H1 (cell line): Measurements from ENCODE around the gene CRYM. TPM values are rescaled to one million over a fixed set of nuclear protein-coding genes. Genes with fewer than 3 reads are reported as not detected.

Experiments used
- CTCF ChIA-PET: fragments of 300-600 bp; sonication (Branson Sonifier 250); formaldehyde crosslinking; loops from one replicate; lab custom pipeline; 2021; ENCODE audit not compliant: partially characterized antibody; lab: Charles Lee
- POLR2A ChIA-PET: fragments of 300-600 bp; sonication (Branson Sonifier 250); formaldehyde crosslinking; loops from one replicate; lab custom pipeline; 2021; ENCODE audit warnings: inconsistent platforms; ENCODE audit not compliant: partially characterized antibody; lab: Charles Lee
- DNase-seq, 2 experiments: peaks; one replicate each; pipeline versions ENCODE4 v3.0.0 to v3.0.0-alpha.2; 2010 to 2022; ENCODE audit warnings: low spot score in 2 of 2, low read depth in 1 of 2, mixed read lengths in 1 of 2
- FAIRE-seq: peaks from 2 replicates; lab custom pipeline; 2011; peaks lifted over from hg19 to GRCh38; lab: Jason Lieb, UNC
- H2AFZ ChIP-seq: 2 replicates; pipeline ENCODE4 v1.8.1; 2012; ENCODE audit warnings: low read length, inconsistent platforms
- H2AK5ac ChIP-seq: 2 replicates; pipeline ENCODE4 v1.6.1; 2013; ENCODE audit warnings: low read depth, low read length
- H2BK120ac ChIP-seq: replicated peaks from 2 replicates; pipeline ENCODE3; 2013; ENCODE audit warnings: low read depth, low read length, inconsistent platforms
- H2BK12ac ChIP-seq: 2 replicates; pipeline ENCODE4 v1.6.1; 2013; ENCODE audit warnings: low read depth, low read length
- H2BK15ac ChIP-seq: 2 replicates; pipeline ENCODE4 v1.6.1; 2013; ENCODE audit warnings: low read length
- H2BK20ac ChIP-seq: 2 replicates; pipeline ENCODE4 v1.6.1; 2013; ENCODE audit warnings: low read length
- H2BK5ac ChIP-seq: 2 replicates; pipeline ENCODE4 v1.6.1; 2013; ENCODE audit warnings: low read depth, low read length
- H3K14ac ChIP-seq: 2 replicates; pipeline ENCODE4 v1.6.1; 2013; ENCODE audit warnings: inconsistent platforms; ENCODE audit not compliant: insufficient read length
- H3K18ac ChIP-seq: 2 replicates; pipeline ENCODE4 v1.6.1; 2013; ENCODE audit warnings: low read length; ENCODE audit errors: extremely low read depth
- H3K23ac ChIP-seq: 2 replicates; pipeline ENCODE4 v1.6.1; 2013; ENCODE audit warnings: inconsistent platforms; ENCODE audit not compliant: insufficient read length
- H3K23me2 ChIP-seq: 2 replicates; pipeline ENCODE4 v1.6.1; 2013; ENCODE audit warnings: low read depth, low read length
- H3K27ac ChIP-seq: 2 replicates; pipeline ENCODE4 v1.6.1; 2011; ENCODE audit warnings: low read depth, low read length, inconsistent platforms
- H3K27me3 ChIP-seq, 4 experiments: replicated peaks in 1 of 4; 1 replicate in 1 of 4; 2 replicates in 3 of 4; pipeline versions ENCODE4 v1.6.1 to v1.8.1; 2011 to 2013; ENCODE audit warnings: low read length in 3 of 4, mild to moderate bottlenecking in 3 of 4, inconsistent platforms in 2 of 4, mixed read lengths in 2 of 4, moderate library complexity in 1 of 4; ENCODE audit not compliant: control insufficient read depth in 3 of 4, insufficient read depth in 3 of 4; ENCODE audit errors: extremely low read depth in 1 of 4
- H3K36me3 ChIP-seq, 4 experiments: 2 replicates each; pipeline versions ENCODE4 v1.6.1 to v1.8.1; 2011 to 2013; ENCODE audit warnings: mild to moderate bottlenecking in 4 of 4, low read length in 3 of 4, moderate library complexity in 2 of 4, control low read depth in 1 of 4, inconsistent platforms in 1 of 4; ENCODE audit not compliant: insufficient read depth in 4 of 4, control insufficient read depth in 2 of 4
- H3K4ac ChIP-seq: replicated peaks from 2 replicates; pipeline ENCODE3; 2013; ENCODE audit warnings: low read length, low read depth, mixed read lengths, inconsistent platforms; ENCODE audit not compliant: insufficient read length
- H3K4me1 ChIP-seq, 4 experiments: replicated peaks in 1 of 4; 1 replicate in 1 of 4; 2 replicates in 3 of 4; pipeline versions ENCODE4 v1.6.1 to v1.8.1; 2011 to 2013; ENCODE audit warnings: low read length in 3 of 4, inconsistent platforms in 2 of 4, mixed read lengths in 1 of 4; ENCODE audit not compliant: insufficient read depth in 4 of 4, control insufficient read depth in 3 of 4
- H3K4me2 ChIP-seq, 2 experiments: 2 replicates each; pipeline versions ENCODE4 v1.6.1 to v1.8.1; 2011 to 2013; ENCODE audit warnings: low read depth in 2 of 2, low read length in 2 of 2, control low read depth in 1 of 2, inconsistent platforms in 1 of 2, mild to moderate bottlenecking in 1 of 2; ENCODE audit not compliant: insufficient read depth in 1 of 2
- H3K4me3 ChIP-seq, 4 experiments: fragments of 200-600, 300-600 bp in 1 of 4; sonication (generic), shearing (Covaris generic), sonication (Bioruptor Twin) in 1 of 4; 2 replicates each; pipeline versions ENCODE4 v1.5.1 to v1.8.1; 2011 to 2016; ENCODE audit warnings: low read length in 4 of 4, low read depth in 3 of 4, control low read depth in 2 of 4, inconsistent platforms in 2 of 4, mild to moderate bottlenecking in 2 of 4, mixed read lengths in 1 of 4, moderate library complexity in 1 of 4; ENCODE audit not compliant: insufficient read depth in 2 of 4; ENCODE audit errors: extremely low read depth in 1 of 4
- H3K56ac ChIP-seq: replicated peaks from 2 replicates; pipeline ENCODE3; 2013; ENCODE audit warnings: low read depth, mild to moderate bottlenecking, mixed read lengths, low read length, inconsistent platforms; ENCODE audit not compliant: insufficient read length
- H3K79me1 ChIP-seq: 2 replicates; pipeline ENCODE4 v1.6.1; 2013; ENCODE audit warnings: low read depth, low read length, control low read depth
- H3K79me2 ChIP-seq, 2 experiments: 2 replicates each; pipeline versions ENCODE4 v1.6.1 to v1.8.1; 2012 to 2013; ENCODE audit warnings: low read length in 2 of 2, mild to moderate bottlenecking in 2 of 2, inconsistent platforms in 1 of 2; ENCODE audit not compliant: insufficient read depth in 2 of 2, control insufficient read depth in 1 of 2
- H3K9ac ChIP-seq, 4 experiments: replicated peaks in 1 of 4; 1 replicate in 1 of 4; 2 replicates in 3 of 4; pipeline versions ENCODE4 v1.6.1 to v1.8.1; 2011 to 2013; ENCODE audit warnings: low read depth in 3 of 4, low read length in 3 of 4, control low read depth in 2 of 4, mild to moderate bottlenecking in 2 of 4, moderate library complexity in 2 of 4, inconsistent platforms in 1 of 4; ENCODE audit errors: extremely low read depth in 1 of 4
- H3K9me3 ChIP-seq, 2 experiments: 2 replicates each; pipeline versions ENCODE4 v1.6.1 to v1.8.1; 2012 to 2013; ENCODE audit warnings: mild to moderate bottlenecking in 2 of 2, moderate library complexity in 2 of 2, control low read depth in 1 of 2, inconsistent platforms in 1 of 2, low read depth in 1 of 2, low read length in 1 of 2, mixed read lengths in 1 of 2; ENCODE audit not compliant: insufficient read depth in 2 of 2
- H4K20me1 ChIP-seq, 2 experiments: replicated peaks in 1 of 2; 2 replicates each; pipeline versions ENCODE3 to v1.8.1; 2011 to 2013; ENCODE audit warnings: inconsistent platforms in 2 of 2, low read length in 2 of 2, mild to moderate bottlenecking in 1 of 2; ENCODE audit not compliant: insufficient read depth in 2 of 2, control insufficient read depth in 1 of 2
- H4K5ac ChIP-seq: 2 replicates; pipeline ENCODE4 v1.6.1; 2013; ENCODE audit warnings: low read length, low read depth, mixed read lengths, inconsistent platforms; ENCODE audit not compliant: insufficient read length
- H4K8ac ChIP-seq: 2 replicates; pipeline ENCODE4 v1.8.0; 2013; ENCODE audit warnings: mild to moderate bottlenecking, moderate library complexity, low read length, inconsistent platforms; ENCODE audit not compliant: insufficient read depth; ENCODE audit errors: extremely low read depth
- H4K91ac ChIP-seq: replicated peaks from 2 replicates; pipeline ENCODE3; 2013; ENCODE audit warnings: low read length, mixed read lengths, inconsistent platforms; ENCODE audit not compliant: insufficient read length
- ASH2L ChIP-seq: fragments of 200-600, 300-600 bp; sonication (generic); IDR thresholded peaks from one replicate; pipeline ENCODE4 v1.7.1; 2017; ENCODE audit warnings: low read length
- ATF2 ChIP-seq: IDR thresholded peaks from 2 replicates; pipeline ENCODE4 v1.6.1; 2012; ENCODE audit warnings: low read length, inconsistent platforms
- ATF3 ChIP-seq: IDR thresholded peaks from 2 replicates; pipeline ENCODE4 v1.6.1; 2011; ENCODE audit warnings: low read depth, mild to moderate bottlenecking, low read length; ENCODE audit not compliant: insufficient read depth
- GTF2F1 ChIP-seq: IDR thresholded peaks from 2 replicates; pipeline ENCODE4 v1.6.1; 2012; ENCODE audit warnings: low read depth, low read length, improper control_type of control experiment, borderline replicate concordance
- POLR2A ChIP-seq, 2 experiments: IDR thresholded peaks; 1 replicate in 1 of 2; 2 replicates in 1 of 2; pipeline ENCODE4 v1.6.1; 2011; ENCODE audit warnings: low read depth in 2 of 2, low read length in 2 of 2, mild to moderate bottlenecking in 2 of 2; ENCODE audit errors: control extremely low read depth in 1 of 2
- RFX5 ChIP-seq: IDR thresholded peaks from 2 replicates; pipeline ENCODE4 v1.6.1; 2011; ENCODE audit warnings: low read depth, low read length, improper control_type of control experiment, borderline replicate concordance
- WGBS, 2 experiments: shearing (Covaris generic) in 1 of 2; methylation state at CpG; one replicate each; pipeline versions ENCODE4 v1.1.6 to v1.1.7; 2013 to 2015; ENCODE audit warnings: low lambda C conversion rate in 2 of 2, mixed read lengths in 2 of 2, inconsistent platforms in 1 of 2, low coverage in 1 of 2, missing lambda C conversion rate in 1 of 2; ENCODE audit not compliant: insufficient replicate concordance in 2 of 2, insufficient coverage in 1 of 2, insufficient read length in 1 of 2; ENCODE audit errors: extremely low coverage in 1 of 2, missing lambda C conversion rate in 1 of 2; 5-methylcytosine and 5-hydroxymethylcytosine counted together
- polyA plus RNA-seq, 7 experiments: library from polyadenylated mRNA; depleted of rRNA in 3 of 7; stranded (reverse) in 5 of 7; unstranded in 2 of 7; fragments of >200 nt in 5 of 7; fragments of 200-250 nt in 2 of 7; gene quantifications; 1 replicate in 5 of 7; 2 replicates in 1 of 7; 4 replicates in 1 of 7; pipeline versions ENCODE4 v1.2.1 to v1.2.3, GENCODE V29; 2011 to 2013; ENCODE audit warnings: missing spikeins in 2 of 7, mixed read lengths in 2 of 7
- total RNA-seq: library from RNA; stranded (reverse); fragmentation: NEBNext Ultra II Directional; extraction: Animal tissue kit (Norgen Biotek cat#: 25700); gene quantifications from 2 replicates; pipeline ENCODE4 v1.2.1, GENCODE V29; 2021

The CRYM gene
- total and polyA plus RNA-seq, 2 of the 8 experiments (the other 6 are each of a cell fraction or from before 2014, with no cell fraction given): 12.9 to 40.4 TPM

DNA sequence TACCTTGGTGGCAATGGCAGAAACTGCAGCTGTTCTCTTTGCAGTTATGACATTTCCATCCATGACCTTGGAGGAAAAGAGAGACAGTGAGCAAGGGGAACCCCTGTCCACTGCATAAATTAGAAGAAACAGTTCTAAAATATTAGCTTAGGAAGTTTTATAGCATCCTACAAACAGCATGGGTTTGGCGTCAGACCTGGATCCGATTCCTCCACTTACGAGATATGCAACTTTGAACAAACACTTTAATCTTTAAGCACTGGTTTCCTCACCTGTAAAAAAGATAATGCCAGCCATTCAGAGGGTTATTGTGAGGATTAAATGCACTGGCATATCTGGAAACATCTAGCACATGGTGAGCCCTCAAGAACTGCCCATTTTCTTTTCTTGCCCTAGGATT lies 2.6 kb downstream of the CRYM start:
- H2BK20ac ChIP-seq: no peak overlapping the region
- no peak overlapping the region for H2AFZ ChIP-seq
- H2BK15ac ChIP-seq: no peak overlapping the region
- WGBS, 2 experiments: 94% methylated on average over 3 of the region's 3 CpGs; no CpG with 5 or more reads in 1 of the 2 experiments
- H3K4me3 ChIP-seq: no peak overlapping the region
- DNase-seq (no peak), FAIRE-seq (no peak)
- H3K4me1 ChIP-seq: peaks cover 4 to 10% (median 6%) of the 10 kb centered on the region in 4 experiments; a peak in 5 of 7 replicates
- H3K27ac ChIP-seq: no peak overlapping the region
- H3K23ac ChIP-seq: no peak overlapping the region
- peaks cover 6% of the 10 kb centered on the region; the same call in 1 of the 2 replicates for H3K23me2 ChIP-seq
- no peak overlapping the region for H2BK120ac ChIP-seq
- H4K5ac ChIP-seq: no peak overlapping the region
- no peak overlapping the region for H3K4ac ChIP-seq
- no peak overlapping the region for H4K91ac ChIP-seq
- H4K20me1 ChIP-seq: peaks cover 0 to 2% of the 10 kb centered on the region in 2 experiments
- no peak overlapping the region for H4K8ac ChIP-seq
- H3K79me2 ChIP-seq: no peaks in the 10 kb centered on the region
- H3K36me3 ChIP-seq: no peaks in the 10 kb centered on the region
- H3K27me3 ChIP-seq: peaks cover 0 to 7% (median 0%) of the 10 kb centered on the region in 4 experiments; a peak in 4 of 7 replicates
- H3K4me2 ChIP-seq: no peak overlapping the region
- no peaks in the 10 kb centered on the region for H3K9me3 ChIP-seq
- H2BK12ac ChIP-seq: no peak overlapping the region
- POLR2A ChIA-PET: no interaction called here
- H3K18ac ChIP-seq: no peak overlapping the region
- H2BK5ac ChIP-seq: no peak overlapping the region
- no peak overlapping the region for H3K14ac ChIP-seq
- no peak overlapping the region for H3K56ac ChIP-seq
- TF ChIP-seq ASH2L: no peak
- TF ChIP-seq GTF2F1: no peak
- TF ChIP-seq ATF2: no peak
- TF ChIP-seq ATF3: no peak
- no peak for TF ChIP-seq POLR2A (IDR thresholded peaks at IDR 0.05; ENCODE audit: control extremely low read depth in 1 of 2, low read depth in 2 of 2, low read length in 2 of 2)
- TF ChIP-seq RFX5: no peak
- TF ChIP-seq, all 59 proteins: peak for 0
- Histone ChIP-seq H3K9ac (no peak overlapping the region), H2AK5ac (no peak overlapping the region), H3K79me1 (no peaks in the 10 kb centered on the region)
- CTCF ChIA-PET: interaction anchor here (0.5 to 6.7 kb wide), 7 partner anchors 10 to 813 kb away, joined by 3 to 57 read pairs (median 6); partner anchors contain the start of genes LDAF1 and ZP2
